GM23338 (cell line): Measurements from ENCODE around the gene ATP9B. TPM values are rescaled to one million over a fixed set of nuclear protein-coding genes. Genes with fewer than 3 reads are reported as not detected.

ENCODE experiments used
- ATAC-seq: fragments of 200-7000 bp; cut with Tn5 transposase; 3 replicates; pipeline ENCODE4 v1.9.1; 2020
- DNase-seq: peaks from one replicate; pipeline ENCODE4 v3.0.0-alpha.2; 2015; ENCODE audit warnings: low spot score
- H2AFZ ChIP-seq: fragments of 200-600 bp; sonication (generic); 2 replicates; pipeline ENCODE4 v1.8.0; 2016; ENCODE audit warnings: antibody characterized with exemption, mild to moderate bottlenecking, moderate library complexity
- H3F3A ChIP-seq: fragments of 200-600 bp; sonication (generic); replicated peaks from 2 replicates; pipeline ENCODE4 v1.8.0; 2017; ENCODE audit warnings: antibody characterized with exemption, mixed run types, low read depth
- H3K27ac ChIP-seq: fragments of 200-600 bp; sonication (generic); 2 replicates; pipeline ENCODE4 v1.6.1; 2016; ENCODE audit warnings: low read depth
- H3K27me3 ChIP-seq: fragments of 200-600 bp; sonication (generic); 2 replicates; pipeline ENCODE4 v1.8.0; 2016; ENCODE audit warnings: mild to moderate bottlenecking, mixed run types, moderate library complexity; ENCODE audit not compliant: insufficient read depth
- H3K36me3 ChIP-seq: fragments of 200-600 bp; sonication (generic); 2 replicates; pipeline ENCODE4 v1.8.0; 2016; ENCODE audit warnings: mild to moderate bottlenecking; ENCODE audit not compliant: insufficient read depth
- H3K4me1 ChIP-seq: fragments of 200-600 bp; sonication (generic); 2 replicates; pipeline ENCODE4 v1.8.0; 2016; ENCODE audit warnings: mild to moderate bottlenecking, moderate library complexity; ENCODE audit not compliant: insufficient read depth
- H3K4me2 ChIP-seq: fragments of 200-600 bp; sonication (generic); 2 replicates; pipeline ENCODE4 v1.7.1; 2017; ENCODE audit warnings: mixed run types
- H3K4me3 ChIP-seq: fragments of 200-600 bp; sonication (generic); 2 replicates; pipeline ENCODE4 v1.6.1; 2016; ENCODE audit warnings: mixed run types
- H3K79me2 ChIP-seq: fragments of 200-600 bp; sonication (generic); replicated peaks from 2 replicates; pipeline ENCODE4 v1.8.0; 2017; ENCODE audit warnings: mild to moderate bottlenecking; ENCODE audit not compliant: insufficient read depth
- H3K9me2 ChIP-seq: fragments of 200-600 bp; sonication (generic); 2 replicates; pipeline ENCODE4 v1.8.0; 2017; ENCODE audit not compliant: insufficient read depth
- H4K20me1 ChIP-seq: fragments of 200-600 bp; sonication (generic); replicated peaks from 2 replicates; pipeline ENCODE4 v1.8.0; 2017; ENCODE audit warnings: mild to moderate bottlenecking; ENCODE audit not compliant: insufficient read depth
- H3K27ac Mint-ChIP-seq: 2 replicates; pipeline ENCODE4 v1.8.0; 2020; ENCODE audit warnings: inconsistent platforms, mild to moderate bottlenecking, moderate library complexity, mixed read lengths
- H3K27me3 Mint-ChIP-seq: 3 replicates; pipeline ENCODE4 v1.8.0; 2022; ENCODE audit warnings: low read depth, mild to moderate bottlenecking, moderate library complexity, mixed read lengths, inconsistent platforms; ENCODE audit not compliant: insufficient read depth, poor library complexity
- H3K36me3 Mint-ChIP-seq: 3 replicates; pipeline ENCODE4 v1.8.0; 2021; ENCODE audit warnings: low read depth, mild to moderate bottlenecking, inconsistent platforms, moderate library complexity, mixed read lengths
- H3K4me1 Mint-ChIP-seq: 3 replicates; pipeline ENCODE4 v1.8.0; 2020; ENCODE audit warnings: mild to moderate bottlenecking, inconsistent platforms, mixed read lengths
- H3K4me3 Mint-ChIP-seq: 3 replicates; pipeline ENCODE4 v1.8.0; 2021; ENCODE audit warnings: moderate library complexity, mild to moderate bottlenecking, inconsistent platforms, mixed read lengths
- H3K9me3 Mint-ChIP-seq: 3 replicates; pipeline ENCODE4 v1.8.0; 2020; ENCODE audit warnings: moderate library complexity, mild to moderate bottlenecking, inconsistent platforms, mixed read lengths
- CTCF ChIP-seq, 2 experiments: fragments of 200-600 bp in 1 of 2; sonication (generic) in 1 of 2; conservative IDR thresholded peaks; 2 replicates each; pipeline versions ENCODE4 v1.5.1 to v1.6.1; 2016 to 2017; ENCODE audit warnings: antibody characterized with exemption in 2 of 2, low read depth in 2 of 2, mild to moderate bottlenecking in 2 of 2, moderate library complexity in 1 of 2
- ETS1 ChIP-seq: IDR thresholded peaks from 2 replicates; pipeline ENCODE4 v1.6.1; 2016; ENCODE audit warnings: antibody characterized with exemption
- EZH2 ChIP-seq: fragments of 200-600 bp; sonication (generic); IDR thresholded peaks from one replicate; pipeline ENCODE4 v1.8.0; 2017; ENCODE audit warnings: antibody characterized with exemption, mild to moderate bottlenecking, low read depth; ENCODE audit not compliant: unreplicated experiment
- JUNB ChIP-seq: IDR thresholded peaks from one replicate; pipeline ENCODE4 v1.6.1; 2016; ENCODE audit warnings: antibody characterized with exemption; ENCODE audit not compliant: unreplicated experiment
- NANOG ChIP-seq: IDR thresholded peaks from 2 replicates; pipeline ENCODE4 v1.6.1; 2016; ENCODE audit warnings: antibody characterized with exemption, borderline replicate concordance
- ZNF462 ChIP-seq: fragments of 250-450 bp; sonication (Bioruptor Pico); IDR thresholded peaks from 2 replicates; pipeline ENCODE4 v1.5.0; 2020; ENCODE audit warnings: mild to moderate bottlenecking, moderate library complexity
- polyA plus RNA-seq: library from polyadenylated mRNA; unstranded; fragments of >200 nt; fragmentation: Nextera tagmentation; extraction: Ambion mirVana; gene quantifications from 2 replicates; pipeline ENCODE4 v1.2.1, GENCODE V29; 2016
- total RNA-seq: library from RNA; depleted of rRNA; stranded (reverse); fragments of >200 nt; shearing (Covaris generic); gene quantifications from 2 replicates; pipeline ENCODE4 v1.2.3, GENCODE V29; 2014

ATP9B gene
- total and polyA plus RNA-seq, 2 experiments from 2014 or later: 14.2 to 25.6 TPM

- peak; percentile 44 to 68 for TF ChIP-seq CTCF (conservative IDR thresholded peaks at IDR 0.05; ENCODE audit: low read depth in 2 of 2)
- TF ChIP-seq ETS1: no peak
Observed at GRCh38 chr18:79026491-79026890, 42.7 kb upstream of the ATP9B start (continued).

GRCh38 chr18:79030680-79031079 lies 38.5 kb upstream of the ATP9B start:
- H3K27ac ChIP-seq: no peak overlapping the region
- no peak overlapping the region for H3K4me2 ChIP-seq
- H2AFZ ChIP-seq: no peak overlapping the region
- no peaks in the 10 kb centered on the region for H4K20me1 ChIP-seq
- no peak overlapping the region for H3K4me3 ChIP-seq
- peaks cover 21% of the 10 kb centered on the region for H3K36me3 Mint-ChIP-seq
- H3K27me3 Mint-ChIP-seq: peaks cover 4% of the 10 kb centered on the region
- peaks cover 8% of the 10 kb centered on the region; the same call in 2 of the 3 replicates for H3K4me1 Mint-ChIP-seq
- H3K9me3 Mint-ChIP-seq: peaks cover 58% of the 10 kb centered on the region
- H3F3A ChIP-seq: no peaks in the 10 kb centered on the region
- no peak for ATAC-seq
- 0 out of 2 replicates have a peak, but pooled peaks cover 4% of the 10 kb centered on the region for H3K9me2 ChIP-seq
- DNase-seq: no peak
- H3K36me3 ChIP-seq: no peaks in the 10 kb centered on the region
- no peaks in the 10 kb centered on the region for H3K27me3 ChIP-seq
- no peaks in the 10 kb centered on the region for H3K79me2 ChIP-seq
- peaks cover 6% of the 10 kb centered on the region for H3K4me1 ChIP-seq
- TF ChIP-seq NANOG: no peak
- TF ChIP-seq EZH2: no peak
- no peak for TF ChIP-seq ZNF462
- TF ChIP-seq JUNB: no peak
- no peak overlapping the region for H3K27ac Mint-ChIP-seq
- no peak overlapping the region for H3K4me3 Mint-ChIP-seq
